ENCODE results near the gene ALX1.

The ALX1 gene

GRCh38 chr12:85280165-85280983 lies at the start of gene ALX1:
ALX1 (plus strand) TSS chr12:85280220; CDS start chr12:85280262, 42 bp downstream.
- no peak for DNase-seq

GRCh38 chr12:85237327-85237726 lies 42.7 kb upstream of the ALX1 start:
- no peak for DNase-seq

- no peak for DNase-seq
These were observed 35.5 kb upstream of the ALX1 start for GRCh38 chr12:85244561-85244960.

- no peak for DNase-seq
These were observed 26.2 kb upstream of the ALX1 start for GRCh38 chr12:85253853-85254252.

- no peak for DNase-seq
These were observed 22.3 kb upstream of the ALX1 start for GRCh38 chr12:85257671-85258070.

- no peak for DNase-seq
These were observed 19.6 kb upstream of the ALX1 start for GRCh38 chr12:85260447-85260846.

GRCh38 chr12:85260896-85261295 lies 19.1 kb upstream of the ALX1 start:
- DNase-seq = no peak

- DNase-seq = no peak
These were observed 13.7 kb upstream of the ALX1 start for GRCh38 chr12:85266356-85266755.

GRCh38 chr12:85273381-85274314 lies 6.4 kb upstream of the ALX1 start:
- DNase-seq = no peak

GRCh38 chr12:85274315-85274651 lies 5.7 kb upstream of the ALX1 start:
- DNase-seq = no peak

- DNase-seq = no peak
These were observed 4.6 kb upstream of the ALX1 start for GRCh38 chr12:85275374-85275773.

- no peak for DNase-seq
These were observed 2.8 kb upstream of the ALX1 start for GRCh38 chr12:85277191-85277590.

- DNase-seq = no peak
These were observed 2.0 kb upstream of the ALX1 start for GRCh38 chr12:85277900-85278597.

- DNase-seq = no peak
These were observed 1.2 kb upstream of the ALX1 start for GRCh38 chr12:85278598-85279448.

GRCh38 chr12:85279449-85280164 lies 413 bp upstream of the ALX1 start:
- no peak for DNase-seq

GRCh38 chr12:85280984-85281630 lies 1.1 kb downstream of the ALX1 start:
- DNase-seq = no peak

- no peak for DNase-seq
These were observed 1.8 kb downstream of the ALX1 start for GRCh38 chr12:85281636-85282312.

- DNase-seq = no peak
These were observed 3.5 kb downstream of the ALX1 start for GRCh38 chr12:85283560-85283959.

- no peak for DNase-seq
These were observed 16.3 kb downstream of the ALX1 start for GRCh38 chr12:85296362-85296761.

- DNase-seq = no peak
These were observed 19.0 kb downstream of the ALX1 start for GRCh38 chr12:85299053-85299452.

- no peak for DNase-seq
These were observed 21.0 kb downstream of the ALX1 start for GRCh38 chr12:85301051-85301450.

Data from NCI-H1417 treated with DMSO at 0.1 percent for 48 hours (cell line).